GM12872 (cell line): ENCODE data around the gene AGBL4.

Experiments
- CTCF ChIP-seq: IDR thresholded peaks from 3 replicates; pipeline ENCODE4 v1.5.1; 2011; ENCODE audit warnings: low read depth, mild to moderate bottlenecking, low read length, moderate library complexity; ENCODE audit not compliant: insufficient read depth

AGBL4 gene

DNA sequence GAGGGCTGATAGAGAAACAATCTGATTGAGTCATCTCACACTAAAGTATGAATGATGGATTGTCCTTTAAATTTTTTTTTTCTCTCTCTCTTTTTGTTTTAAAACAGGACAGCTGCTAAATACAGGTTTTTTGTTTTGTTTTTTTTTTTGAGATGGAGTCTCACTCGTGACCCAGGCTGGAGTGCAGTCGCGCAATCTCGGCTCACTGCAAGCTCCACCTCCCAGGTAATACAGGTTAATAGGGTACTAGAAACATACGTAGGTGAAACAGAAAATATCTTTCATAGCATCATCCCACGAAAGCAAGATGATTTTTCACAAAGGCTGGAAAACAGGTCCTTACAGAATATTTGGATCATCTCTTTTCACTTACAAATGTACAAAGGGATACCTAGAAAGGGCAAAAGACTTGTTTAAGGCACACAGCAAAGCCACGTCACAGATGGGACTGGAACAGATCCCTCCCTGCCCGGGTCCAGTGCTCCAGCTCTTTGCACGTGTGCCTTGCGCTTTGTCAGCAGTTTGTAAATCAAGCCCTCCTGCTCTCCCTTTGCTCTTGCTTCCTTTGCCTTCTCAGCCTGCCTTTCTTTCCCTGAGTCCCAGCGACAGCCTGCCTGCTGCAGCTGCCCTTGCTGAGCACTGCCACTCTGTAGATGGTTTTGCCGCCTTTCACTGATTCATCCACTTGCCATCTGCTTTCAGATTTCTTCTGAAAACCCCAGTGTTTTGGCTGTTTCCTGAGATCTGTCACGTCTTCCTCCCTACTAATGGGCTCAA is 1075.8 kb downstream of the AGBL4 start:
- no peak for TF ChIP-seq CTCF

GRCh38 chr1:48946070-48946469 is 1077.7 kb downstream of the AGBL4 start:
- no peak for TF ChIP-seq CTCF

DNA sequence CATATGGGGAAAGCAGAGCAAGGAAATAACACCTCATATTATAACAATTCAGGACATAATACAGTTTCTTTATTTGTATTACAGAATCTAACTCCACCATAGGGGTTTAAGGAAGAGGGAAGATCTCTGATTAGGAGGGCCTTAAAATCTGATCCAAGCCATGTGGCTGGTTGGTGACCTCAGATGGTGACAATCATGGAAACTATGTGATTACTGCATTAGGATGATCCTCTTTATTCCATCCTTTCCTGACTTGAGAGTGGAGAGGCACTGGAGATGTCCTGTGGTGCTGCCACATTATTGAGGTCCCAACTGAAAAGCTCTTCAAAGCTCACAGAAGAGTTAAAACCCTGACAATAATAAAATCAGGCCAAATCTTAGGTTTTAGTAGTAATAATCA is 1078.9 kb downstream of the AGBL4 start:
- TF ChIP-seq CTCF, result no peak

DNA sequence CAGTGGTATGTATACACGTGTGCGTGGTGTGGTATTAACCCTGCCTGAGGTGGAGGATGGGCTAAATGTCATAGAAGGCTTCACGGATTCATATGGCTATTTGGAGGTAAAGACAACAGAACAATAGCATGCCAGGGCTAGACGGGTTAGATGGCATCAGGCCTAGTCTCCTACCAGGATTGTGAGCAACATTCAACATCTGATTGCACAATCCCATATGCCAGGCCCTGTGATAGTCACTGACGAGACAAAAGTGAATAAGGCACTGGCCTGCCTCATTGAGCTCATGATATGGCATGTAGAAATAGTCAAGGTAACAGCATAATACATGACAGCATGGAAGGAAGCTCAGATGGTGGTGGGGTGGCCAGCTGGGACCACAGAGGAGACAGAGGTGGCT is 1079.9 kb downstream of the AGBL4 start:
- no peak for TF ChIP-seq CTCF

DNA sequence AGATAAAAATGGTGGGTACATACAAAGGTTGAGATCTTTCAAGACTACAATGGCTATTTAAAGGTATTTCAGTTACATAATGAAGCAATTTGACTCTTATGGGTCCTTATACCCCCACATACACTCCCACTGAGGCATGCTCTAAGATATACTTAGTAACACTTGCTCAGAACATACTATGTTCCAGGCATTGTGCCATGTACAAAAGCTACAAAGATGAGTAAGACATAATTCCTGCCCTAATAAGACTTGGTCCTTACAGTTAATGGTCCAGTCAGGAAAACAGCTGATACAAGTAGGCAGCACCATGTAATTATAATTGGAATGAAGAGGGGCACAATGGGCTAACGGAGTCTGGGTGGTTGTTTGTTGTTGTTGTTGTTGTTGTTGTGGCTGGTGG is 1080.4 kb downstream of the AGBL4 start:
- TF ChIP-seq CTCF, result no peak

DNA sequence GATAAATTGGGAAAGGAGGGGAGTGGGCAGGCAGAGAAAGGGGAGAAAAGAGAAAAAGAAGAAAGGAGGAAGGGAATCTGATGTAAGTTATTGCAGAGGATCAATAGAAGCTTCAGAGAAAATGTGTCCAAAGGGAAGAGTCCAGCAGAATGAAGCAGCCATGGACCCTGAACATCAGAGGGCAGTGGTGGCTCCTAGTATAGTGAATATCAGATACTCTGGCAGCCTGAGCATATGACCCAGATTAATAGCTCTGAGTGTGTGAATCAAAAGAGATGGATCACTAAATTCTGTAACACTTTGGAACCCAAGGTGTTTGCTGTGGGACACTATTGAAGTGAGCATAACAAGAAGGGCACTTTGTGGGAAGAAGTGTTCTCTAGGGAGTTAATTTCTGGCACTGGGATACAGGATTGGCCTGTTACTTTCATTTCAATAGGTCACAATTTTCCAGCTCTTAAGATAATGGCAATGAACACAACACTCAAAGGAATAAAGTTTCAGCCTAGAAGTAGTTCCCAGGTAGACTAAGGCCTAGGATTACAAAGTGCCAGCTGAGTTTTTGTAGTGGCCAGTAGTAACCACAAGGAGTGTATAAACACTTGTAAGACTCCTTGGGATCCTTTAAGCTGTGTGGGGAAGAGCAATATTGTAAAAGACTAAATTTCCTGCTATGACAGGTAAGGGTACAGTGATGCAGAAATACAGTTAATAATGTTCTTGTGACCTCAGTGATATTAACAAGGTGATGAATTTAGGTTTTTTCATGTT is 1082.6 kb downstream of the AGBL4 start:
- TF ChIP-seq CTCF, result no peak

- TF ChIP-seq CTCF, result no peak
Measured at GRCh38 chr1:48940354-48940753, 1083.4 kb downstream of the AGBL4 start.
